ENCODE results near the gene MYBPC2.

MYBPC2 gene

GRCh38 chr19:50412419-50412818, 20.3 kb upstream of the MYBPC2 start:
- no peak for DNase-seq

DNA sequence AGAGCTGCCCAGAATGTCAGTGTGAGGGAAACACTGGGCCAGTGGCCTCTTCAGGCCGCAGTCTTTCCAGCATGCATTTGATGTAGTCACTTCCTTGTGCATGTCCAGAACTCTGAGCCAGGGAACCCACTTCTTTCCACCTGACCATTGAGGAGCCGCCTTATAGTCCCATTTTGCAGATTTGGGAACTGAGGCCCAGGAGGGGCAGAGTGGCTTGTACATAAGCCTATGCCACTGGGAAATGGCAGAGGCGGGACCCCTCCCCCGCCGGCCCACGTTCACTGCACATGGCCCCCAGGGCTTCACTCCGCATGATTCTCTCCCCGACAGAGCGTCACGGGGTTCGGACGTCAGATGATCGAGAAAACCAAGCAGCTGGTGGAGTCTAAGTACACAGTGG, 19.6 kb upstream of the MYBPC2 start:
- DNase-seq, result no peak

DNA sequence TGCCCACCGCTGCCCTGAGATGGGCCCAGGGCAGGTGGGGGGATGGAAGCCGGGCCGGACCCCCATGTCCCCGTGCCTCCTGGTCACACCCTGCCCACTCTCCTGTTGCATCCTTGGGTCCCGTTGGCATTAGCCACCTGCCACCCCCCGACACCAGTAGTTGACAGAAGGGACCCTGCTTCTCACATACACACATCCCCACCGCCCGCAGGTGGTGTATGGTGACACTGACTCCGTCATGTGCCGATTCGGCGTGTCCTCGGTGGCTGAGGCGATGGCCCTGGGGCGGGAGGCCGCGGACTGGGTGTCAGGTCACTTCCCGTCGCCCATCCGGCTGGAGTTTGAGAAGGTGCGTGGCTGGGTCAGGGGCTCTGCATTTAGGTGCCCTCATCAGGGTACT, 19.2 kb upstream of the MYBPC2 start:
- DNase-seq, result no peak

DNA sequence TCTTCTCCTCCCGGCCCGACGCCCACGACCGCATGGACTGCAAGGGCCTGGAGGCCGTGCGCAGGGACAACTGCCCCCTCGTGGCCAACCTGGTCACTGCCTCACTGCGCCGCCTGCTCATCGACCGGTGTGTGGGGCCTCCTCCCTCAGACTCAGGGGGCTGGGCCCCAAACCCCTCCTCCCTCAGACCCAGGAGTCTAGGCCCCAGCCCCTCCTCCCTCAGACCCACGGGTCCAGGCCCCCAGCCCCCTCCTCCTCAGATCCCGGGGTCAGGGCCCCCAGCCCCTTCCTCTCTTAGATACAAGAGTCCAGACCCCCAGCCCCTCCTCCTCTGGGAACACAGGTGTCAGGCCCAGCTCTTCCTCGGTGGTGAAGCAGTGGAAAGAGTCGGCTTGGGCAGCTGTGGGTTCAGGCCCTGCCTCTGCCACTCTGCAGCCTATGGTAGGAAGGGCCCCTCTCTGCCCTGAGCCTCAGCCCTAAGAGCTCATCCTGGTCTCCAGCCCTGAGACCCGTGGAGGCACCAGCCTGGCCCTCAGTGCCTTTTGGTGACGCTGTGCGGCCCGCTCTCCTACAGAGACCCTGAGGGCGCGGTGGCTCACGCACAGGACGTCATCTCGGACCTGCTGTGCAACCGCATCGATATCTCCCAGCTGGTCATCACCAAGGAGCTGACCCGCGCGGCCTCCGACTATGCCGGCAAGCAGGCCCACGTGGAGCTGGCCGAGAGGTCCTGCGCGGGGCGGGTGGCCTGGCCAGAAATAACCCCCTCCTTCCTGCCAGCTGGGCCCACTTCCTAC, 17.6 kb upstream of the MYBPC2 start:
- DNase-seq, result no peak

DNA sequence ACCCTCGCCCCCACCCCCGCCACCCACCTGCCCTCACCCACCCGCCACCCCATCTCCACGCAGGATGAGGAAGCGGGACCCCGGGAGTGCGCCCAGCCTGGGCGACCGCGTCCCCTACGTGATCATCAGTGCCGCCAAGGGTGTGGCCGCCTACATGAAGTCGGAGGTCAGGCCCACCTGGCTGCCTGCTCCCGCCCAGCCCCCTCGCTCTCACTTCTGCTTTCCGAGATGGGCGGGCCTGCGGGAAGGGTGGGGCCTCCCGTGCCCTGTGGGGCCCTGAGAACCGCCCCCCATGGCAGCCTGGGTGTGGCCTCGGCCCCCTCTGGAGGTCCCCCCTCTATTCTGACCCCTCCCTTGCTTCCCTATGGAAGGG, 17.0 kb upstream of the MYBPC2 start:
- no peak for DNase-seq

GRCh38 chr19:50416034-50416977, 16.4 kb upstream of the MYBPC2 start:
- DNase-seq, result no peak

GRCh38 chr19:50417111-50418081, 15.3 kb upstream of the MYBPC2 start:
- DNase-seq, result no peak

- no peak for DNase-seq
Observed at GRCh38 chr19:50418176-50419021, 14.3 kb upstream of the MYBPC2 start, which contains the start of gene SPIB. Gene SPIB (plus strand): TSS chr19:50418938. CDS start chr19:50418963, 25 bp downstream.

GRCh38 chr19:50419022-50419579, 13.6 kb upstream of the MYBPC2 start:
- no peak for DNase-seq

DNA sequence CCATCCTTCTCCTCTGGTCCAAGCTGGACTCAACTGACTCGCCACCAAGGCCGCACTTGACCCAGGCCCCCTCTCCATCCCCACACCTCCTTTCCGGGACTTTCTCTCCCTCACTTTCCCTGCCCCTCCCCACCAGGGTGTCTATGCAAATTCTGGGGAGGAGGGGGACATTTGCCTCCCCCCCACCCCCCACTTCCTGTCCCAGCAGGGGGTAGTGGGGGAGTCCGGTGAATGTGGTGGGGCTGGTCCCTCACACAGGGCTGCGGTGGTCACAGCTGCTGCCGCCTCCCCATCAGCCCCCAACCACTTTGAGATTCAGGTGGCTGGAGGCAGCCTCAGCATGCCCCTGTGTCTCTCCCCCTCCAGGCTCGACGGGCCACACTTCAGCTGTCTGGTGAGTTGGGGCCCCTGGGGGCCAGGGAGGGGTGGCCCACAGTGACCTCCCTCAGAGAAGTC, 13.1 kb upstream of the MYBPC2 start:
- DNase-seq, result no peak

GRCh38 chr19:50420127-50420526, 12.6 kb upstream of the MYBPC2 start:
- no peak for DNase-seq

DNA sequence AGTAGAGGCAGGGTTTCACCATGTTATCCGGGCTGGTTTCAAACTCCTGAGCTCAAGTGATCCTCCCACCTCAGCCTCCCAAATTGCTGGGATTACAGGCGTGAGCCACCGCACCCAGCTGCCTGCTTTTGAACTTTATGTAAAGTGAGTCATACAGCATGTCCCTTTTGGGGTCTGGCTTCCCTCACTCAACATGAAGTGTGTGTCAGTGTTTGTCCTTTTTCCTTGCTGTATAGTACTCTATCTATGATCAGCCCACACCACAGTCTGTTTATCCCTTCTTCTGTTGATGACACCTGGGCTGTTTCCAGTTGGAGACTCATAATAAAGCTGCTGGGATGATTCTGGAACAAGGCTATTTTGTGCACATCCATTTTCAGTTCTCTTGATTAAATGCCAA, 11.9 kb upstream of the MYBPC2 start:
- no peak for DNase-seq

- DNase-seq, result no peak
Observed at GRCh38 chr19:50422397-50423278, 10.1 kb upstream of the MYBPC2 start.

- no peak for DNase-seq
Observed at GRCh38 chr19:50423279-50424113, 9.2 kb upstream of the MYBPC2 start.

DNA sequence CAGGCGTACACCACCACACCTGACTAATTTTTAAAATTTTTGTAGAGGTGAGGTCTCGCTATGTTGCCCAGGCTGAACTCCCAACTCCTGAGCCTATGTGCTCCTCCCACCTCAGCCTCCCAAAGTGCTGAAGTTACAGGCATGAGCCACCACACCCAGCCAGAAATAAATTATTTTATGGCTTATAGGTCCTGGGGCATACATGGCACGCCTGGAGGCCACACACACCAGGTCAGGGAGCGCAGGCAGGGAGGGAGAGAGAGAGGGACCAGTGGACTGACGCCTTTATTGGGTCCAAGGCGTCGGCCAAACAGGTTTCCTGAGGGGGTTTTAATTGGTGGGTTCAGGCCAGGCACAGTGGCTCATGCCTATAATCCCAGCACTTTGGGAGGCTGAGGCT, 7.1 kb upstream of the MYBPC2 start:
- no peak for DNase-seq

DNA sequence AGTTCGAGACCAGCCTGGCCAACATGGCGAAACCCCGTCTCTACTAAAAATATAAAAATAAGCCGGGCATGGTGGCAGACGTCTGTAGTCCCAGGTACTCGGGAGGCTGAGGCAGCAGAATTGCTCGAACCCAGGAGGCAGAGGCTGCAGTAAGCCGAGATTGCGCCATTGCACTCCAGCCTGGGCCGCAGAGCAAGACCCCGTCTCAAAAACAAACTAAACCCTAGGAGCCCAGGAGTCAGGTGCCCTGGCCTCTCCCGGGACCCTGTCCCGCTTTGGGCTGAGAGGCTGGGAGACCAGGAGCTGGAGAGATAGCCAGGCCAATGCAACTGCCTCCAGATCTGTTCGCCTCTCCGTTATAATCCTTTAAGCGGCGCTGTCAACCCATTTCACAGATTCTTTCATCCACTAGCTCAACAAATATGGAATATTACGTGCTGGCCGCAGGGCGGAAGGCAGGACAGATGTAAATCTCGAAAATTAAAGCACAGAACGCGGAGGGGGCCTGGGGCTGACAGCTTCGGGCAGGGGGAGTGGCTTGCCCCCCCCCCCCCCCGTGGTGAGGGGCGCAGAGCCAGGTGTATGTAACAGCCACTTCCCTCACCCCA, 5.3 kb upstream of the MYBPC2 start:
- DNase-seq, result no peak

- DNase-seq, result no peak
Observed at GRCh38 chr19:50427997-50428425, 4.7 kb upstream of the MYBPC2 start.

DNA sequence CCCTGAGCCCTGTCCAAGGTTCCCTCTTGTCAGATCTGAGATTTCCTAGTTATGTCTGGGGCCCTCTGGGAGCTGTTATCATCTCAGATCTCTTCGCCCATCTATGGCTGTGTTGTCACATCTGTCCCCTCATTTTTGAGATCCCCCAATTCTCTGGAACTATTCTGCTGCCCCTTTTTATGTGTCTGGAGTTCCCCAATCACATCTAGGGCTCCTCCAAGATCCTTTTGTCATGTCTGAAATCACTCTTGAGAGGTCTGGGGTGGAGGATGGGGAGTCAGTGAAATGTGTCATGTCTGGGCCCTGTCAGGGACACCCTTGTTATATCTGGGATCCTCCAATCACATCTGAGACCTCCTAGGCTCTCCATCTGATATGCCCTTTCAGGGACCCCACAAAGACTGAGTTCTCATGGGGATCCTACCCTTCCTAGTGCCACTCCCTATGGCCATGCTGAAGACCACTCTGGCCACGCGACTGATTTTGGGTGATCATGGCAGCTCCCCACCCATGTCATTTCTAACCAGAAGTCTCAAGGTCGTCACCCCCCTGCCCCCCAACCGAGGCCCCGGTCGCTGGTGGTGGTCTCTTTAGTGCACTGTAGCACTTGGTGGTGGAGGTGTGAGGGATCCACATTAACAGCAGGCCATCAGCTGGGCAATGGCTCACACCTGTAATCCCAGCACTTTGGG, 3.8 kb upstream of the MYBPC2 start:
- no peak for DNase-seq

All from GF-D8 (cell line).